Mucosa of rectum (tissue), 2 donors: ENCODE data around the gene ARMH4.

ENCODE experiments used
- H3K27ac ChIP-seq, 2 donors: one replicate each; pipeline ENCODE4 v1.7.0; 2013; ENCODE audit warnings: inconsistent platforms in 2 of 2, low read depth in 2 of 2, low read length in 2 of 2
- H3K27me3 ChIP-seq, 2 donors: one replicate each; pipeline ENCODE4 v1.7.0; 2013; ENCODE audit warnings: low read length in 2 of 2; ENCODE audit not compliant: control insufficient read depth in 2 of 2, insufficient read depth in 2 of 2
- H3K36me3 ChIP-seq, 2 donors: one replicate each; pipeline ENCODE4 v1.7.0; 2013; ENCODE audit warnings: low read length in 2 of 2; ENCODE audit not compliant: control insufficient read depth in 2 of 2, insufficient read depth in 2 of 2
- H3K4me1 ChIP-seq, 2 donors: one replicate each; pipeline ENCODE4 v1.7.0; 2013; ENCODE audit warnings: low read length in 2 of 2, mild to moderate bottlenecking in 1 of 2; ENCODE audit not compliant: control insufficient read depth in 2 of 2, insufficient read depth in 2 of 2
- H3K4me3 ChIP-seq, 2 donors: one replicate each; pipeline ENCODE4 v1.7.0; 2013; ENCODE audit warnings: low read length in 2 of 2
- H3K9ac ChIP-seq, 2 donors: one replicate each; pipeline ENCODE4 v1.7.0; 2013; ENCODE audit warnings: low read length in 2 of 2, low read depth in 1 of 2, mild to moderate bottlenecking in 1 of 2
- H3K9me3 ChIP-seq, 2 donors: one replicate each; pipeline ENCODE4 v1.7.0; 2013; ENCODE audit warnings: low read length in 2 of 2; ENCODE audit not compliant: control insufficient read depth in 2 of 2
- donor health status: healthy.
- donor health status: Normal muscosa, but diverticular disease.

The ARMH4 gene

GRCh38 chr14:58152014-58152857, at the start of gene ARMH4:
ARMH4 (minus strand) TSS chr14:58152213; CDS start chr14:58139358, 12,855 bp downstream.
- H3K36me3 ChIP-seq = no peaks in the 10 kb centered on the region
- peaks cover 6 to 21% of the 10 kb centered on the region in 2 donors for H3K27me3 ChIP-seq
- peak within 1 kb of the TSS; percentile 53 to 71 for H3K9ac ChIP-seq
- peak within 1 kb of the TSS in 1 of 2 donors; percentile 22 for H3K27ac ChIP-seq
- H3K9me3 ChIP-seq = no peaks in the 10 kb centered on the region
- H3K4me1 ChIP-seq = peaks cover 5 to 12% of the 10 kb centered on the region in 2 donors
- H3K4me3 ChIP-seq = peak within 1 kb of the TSS; percentile 80 to 81

DNA sequence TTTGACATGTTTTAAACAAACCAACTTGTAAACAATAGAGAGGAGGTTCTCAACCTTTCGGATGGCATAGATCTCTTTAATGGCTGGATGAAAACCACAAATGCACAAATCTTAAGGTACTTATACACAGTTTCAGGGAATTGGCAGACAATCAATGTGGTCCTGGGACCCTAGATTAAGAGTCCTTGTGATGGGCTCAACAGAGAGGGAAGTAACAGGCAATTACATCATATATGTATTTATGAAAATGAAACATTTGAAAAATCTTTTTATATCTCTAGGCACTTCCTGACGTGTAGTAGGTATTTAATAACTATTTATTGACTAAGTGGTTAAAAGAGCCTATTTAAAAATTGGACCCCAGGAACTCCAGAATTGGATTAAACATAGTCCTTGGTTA, 48.8 kb upstream of the ARMH4 start:
- no peaks in the 10 kb centered on the region for H3K27me3 ChIP-seq
- H3K9ac ChIP-seq = peak overlapping the region; percentile 85 to 94
- peaks cover 0 to 8% of the 10 kb centered on the region in 2 donors for H3K36me3 ChIP-seq
- peak overlapping the region; percentile 85 to 97 for H3K4me3 ChIP-seq
- H3K27ac ChIP-seq = peak overlapping the region; percentile 92 to 93
- H3K4me1 ChIP-seq = peaks cover 10 to 15% of the 10 kb centered on the region in 2 donors
- no peaks in the 10 kb centered on the region for H3K9me3 ChIP-seq

- Histone ChIP-seq H3K27me3 (no peaks in the 10 kb centered on the region), H3K9me3 (no peaks in the 10 kb centered on the region), H3K4me1 (peaks cover 10 to 15% of the 10 kb centered on the region in 2 donors), H3K4me3 (peak overlapping the region; percentile 85 to 97), H3K9ac (peak overlapping the region; percentile 85 to 94), H3K27ac (peak overlapping the region; percentile 92 to 93), H3K36me3 (peaks cover 0 to 8% of the 10 kb centered on the region in 2 donors)
Measured at GRCh38 chr14:58200480-58200841, 48.4 kb upstream of the ARMH4 start.

- Histone ChIP-seq H3K4me3 (peak within 1 kb of the TSS; percentile 85 to 97), H3K9ac (peak within 1 kb of the TSS; percentile 85 to 94), H3K27ac (peak within 1 kb of the TSS; percentile 92 to 93), H3K27me3 (no peaks in the 10 kb centered on the region), H3K9me3 (no peaks in the 10 kb centered on the region), H3K36me3 (peaks cover 0 to 8% of the 10 kb centered on the region in 2 donors), H3K4me1 (peaks cover 10 to 15% of the 10 kb centered on the region in 2 donors)
Measured at GRCh38 chr14:58199726-58200479, 47.9 kb upstream of the ARMH4 start, which contains the start of gene ACTR10. ACTR10 (plus strand) TSS chr14:58200149; CDS start chr14:58200218, 69 bp downstream.

DNA sequence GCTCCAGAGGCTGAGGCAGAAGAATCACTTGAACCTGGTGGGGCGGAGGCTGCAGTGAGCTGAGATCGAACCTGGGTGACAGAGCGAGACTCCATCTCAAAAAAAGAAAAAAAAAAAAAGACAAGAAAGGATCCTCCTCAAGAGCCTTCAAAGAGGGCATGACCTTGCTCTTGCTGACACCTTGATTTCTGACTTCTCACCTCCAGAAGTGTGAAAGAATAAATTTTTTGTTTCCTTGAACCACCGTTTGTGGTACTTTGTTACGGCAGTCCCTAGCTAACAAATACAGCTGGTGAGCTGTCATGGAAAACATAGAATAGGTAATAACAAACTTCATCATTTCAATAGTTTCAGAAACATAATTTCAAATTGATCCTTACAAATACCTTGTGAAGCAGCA, 46.1 kb upstream of the ARMH4 start:
- H3K36me3 ChIP-seq = no peaks in the 10 kb centered on the region
- no peaks in the 10 kb centered on the region for H3K9me3 ChIP-seq
- H3K27me3 ChIP-seq = no peaks in the 10 kb centered on the region
- peaks cover 18 to 23% of the 10 kb centered on the region in 2 donors for H3K4me1 ChIP-seq
- no peak overlapping the region for H3K27ac ChIP-seq
- no peak overlapping the region for H3K4me3 ChIP-seq
- no peak overlapping the region for H3K9ac ChIP-seq

DNA sequence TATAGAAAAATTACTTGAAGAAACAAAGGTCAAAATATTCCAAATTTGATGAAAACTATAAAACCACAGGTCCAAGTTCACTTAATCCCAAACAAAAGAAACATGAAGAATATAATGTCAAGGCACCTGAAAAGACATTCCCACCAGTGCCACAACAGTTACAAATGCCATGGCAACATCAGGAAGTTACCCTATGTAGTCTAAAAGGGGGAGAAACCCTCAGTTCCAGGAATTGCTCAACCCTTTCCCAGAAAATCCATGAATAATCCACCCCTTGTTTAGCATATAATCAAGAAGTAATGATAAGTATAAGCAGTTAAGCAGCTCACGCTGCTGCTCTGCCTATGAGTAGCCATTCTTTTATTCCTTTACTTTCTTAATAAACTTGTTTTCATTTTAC, 44.2 kb upstream of the ARMH4 start:
- peaks cover 20 to 42% of the 10 kb centered on the region in 2 donors for H3K4me1 ChIP-seq
- no peak overlapping the region for H3K4me3 ChIP-seq
- no peaks in the 10 kb centered on the region for H3K9me3 ChIP-seq
- no peak overlapping the region for H3K27ac ChIP-seq
- H3K36me3 ChIP-seq = no peaks in the 10 kb centered on the region
- H3K27me3 ChIP-seq = no peaks in the 10 kb centered on the region
- no peak overlapping the region for H3K9ac ChIP-seq

DNA sequence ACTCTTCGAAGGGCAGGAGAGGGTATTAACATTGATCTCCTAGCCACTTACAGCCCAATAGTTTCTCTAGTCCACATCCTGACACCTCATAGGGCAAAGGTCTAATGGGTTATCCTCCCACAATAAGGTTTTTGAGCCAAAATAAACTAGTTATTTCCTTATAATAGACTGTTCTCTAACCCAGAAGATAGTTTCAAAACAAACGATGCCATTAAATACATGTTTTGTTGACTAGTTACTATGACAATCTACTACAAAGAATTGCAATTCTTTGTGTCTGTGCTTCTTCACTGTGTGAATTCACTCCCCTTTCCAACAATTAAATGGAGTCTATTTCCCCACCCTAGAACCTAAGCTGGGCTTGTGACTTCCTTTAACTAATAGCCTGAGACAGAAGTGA, 41.5 kb upstream of the ARMH4 start:
- Histone ChIP-seq H3K9ac (no peak overlapping the region), H3K27me3 (no peaks in the 10 kb centered on the region), H3K4me3 (no peak overlapping the region), H3K4me1 (peaks cover 6 to 32% of the 10 kb centered on the region in 2 donors), H3K36me3 (no peaks in the 10 kb centered on the region), H3K9me3 (no peaks in the 10 kb centered on the region), H3K27ac (peak overlapping the region; percentile 7)

DNA sequence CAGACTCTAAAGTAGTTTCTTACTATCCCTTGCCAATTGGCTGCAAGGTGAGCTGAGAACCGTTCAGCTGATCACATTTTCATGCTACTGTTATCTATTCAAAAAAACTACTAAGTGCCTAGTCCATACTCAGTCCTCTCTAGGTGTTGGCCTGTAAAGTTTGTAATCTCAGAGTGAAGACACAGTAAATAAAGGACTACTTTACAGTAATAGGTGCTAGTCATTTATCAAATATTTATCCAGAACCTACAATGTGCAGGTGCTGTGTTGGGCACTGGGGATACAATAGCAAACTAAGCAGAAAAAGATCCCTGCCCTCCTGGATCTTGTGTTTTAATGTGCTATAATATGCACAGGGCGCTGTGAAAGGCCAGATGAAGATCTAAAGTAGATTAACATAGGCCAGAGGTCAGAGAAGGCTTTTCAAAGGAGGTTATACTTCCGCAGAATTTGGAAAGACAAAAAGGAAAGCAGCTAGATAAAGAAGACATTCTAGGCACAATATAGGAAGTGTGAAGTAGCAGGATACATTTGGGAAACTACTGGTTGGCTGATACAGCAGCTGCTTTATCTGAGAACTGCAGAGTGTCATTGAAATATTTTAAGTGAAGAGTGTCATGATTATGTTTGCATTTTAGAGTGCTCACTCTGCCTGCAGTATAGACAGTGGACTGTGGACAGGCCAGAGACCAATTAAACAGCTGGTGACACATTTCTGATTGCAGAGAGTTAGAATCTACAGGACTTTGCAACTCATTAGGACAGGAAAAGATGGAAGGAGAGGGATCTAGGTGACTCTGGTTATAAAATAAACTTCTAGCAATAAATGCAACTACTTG, 40.0 kb upstream of the ARMH4 start:
- peak overlapping the region in 1 of 2 donors; percentile 28 for H3K27ac ChIP-seq
- H3K9ac ChIP-seq = no peak overlapping the region
- no peak overlapping the region for H3K4me3 ChIP-seq
- H3K36me3 ChIP-seq = no peaks in the 10 kb centered on the region
- H3K4me1 ChIP-seq = peaks cover 6 to 32% of the 10 kb centered on the region in 2 donors
- no peaks in the 10 kb centered on the region for H3K27me3 ChIP-seq
- no peaks in the 10 kb centered on the region for H3K9me3 ChIP-seq

DNA sequence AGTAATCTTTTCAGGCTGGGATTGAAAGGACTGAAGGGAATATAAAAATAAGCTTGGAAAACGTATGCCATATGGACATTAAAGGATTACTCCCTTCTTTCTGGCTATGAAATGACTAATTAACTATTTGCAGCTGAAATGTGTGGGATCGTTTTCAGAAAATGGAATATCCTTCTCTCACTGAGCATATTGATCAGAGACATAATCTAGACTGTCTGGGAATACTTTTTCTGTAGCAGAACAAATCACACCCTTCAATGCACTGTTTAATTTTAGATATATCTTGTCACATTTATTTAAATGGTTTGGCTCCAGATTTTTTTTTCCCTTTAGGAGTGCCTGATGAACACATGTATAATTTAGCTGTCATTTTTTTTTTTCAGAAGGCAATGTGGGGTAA, 37.2 kb upstream of the ARMH4 start:
- no peaks in the 10 kb centered on the region for H3K9me3 ChIP-seq
- H3K36me3 ChIP-seq = no peaks in the 10 kb centered on the region
- H3K4me3 ChIP-seq = no peak overlapping the region
- H3K9ac ChIP-seq = no peak overlapping the region
- H3K4me1 ChIP-seq = peaks cover 6 to 29% of the 10 kb centered on the region in 2 donors
- no peak overlapping the region for H3K27ac ChIP-seq
- H3K27me3 ChIP-seq = no peaks in the 10 kb centered on the region
